HG03280 (cell line): ENCODE data around the gene ARHGDIB.

Source experiments
- ATAC-seq: cut with Tn5 transposase; IDR thresholded peaks from one replicate; pipeline ENCODE4 v1.9.1; 2021; ENCODE audit warnings: mild to moderate bottlenecking, moderate library complexity; ENCODE audit not compliant: unreplicated experiment

The ARHGDIB gene

GRCh38 chr12:14984036-14984435, 22.6 kb upstream of the ARHGDIB start:
- ATAC-seq, result no peak

- ATAC-seq, result no peak
Observed at GRCh38 chr12:14982991-14983390, 21.6 kb upstream of the ARHGDIB start.

- ATAC-seq, result no peak
Observed at GRCh38 chr12:14982562-14982961, 21.2 kb upstream of the ARHGDIB start.

GRCh38 chr12:14981049-14981448, 19.6 kb upstream of the ARHGDIB start:
- ATAC-seq, result no peak

- ATAC-seq, result no peak
Observed at GRCh38 chr12:14979468-14979867, 18.1 kb upstream of the ARHGDIB start.

- no peak for ATAC-seq
Observed at GRCh38 chr12:14976658-14977057, 15.3 kb upstream of the ARHGDIB start.

GRCh38 chr12:14975457-14975856, 14.1 kb upstream of the ARHGDIB start:
- no peak for ATAC-seq

GRCh38 chr12:14974633-14975032, 13.2 kb upstream of the ARHGDIB start:
- ATAC-seq, result no peak

- no peak for ATAC-seq
Observed at GRCh38 chr12:14972816-14973215, 11.4 kb upstream of the ARHGDIB start, which contains the start of gene PDE6H. Gene PDE6H, plus strand, starts transcription at chr12:14973042. Its CDS starts 4,971 bp downstream, at chr12:14978013.

- ATAC-seq, result no peak
Observed at GRCh38 chr12:14970473-14970872, 9.1 kb upstream of the ARHGDIB start.

- no peak for ATAC-seq
Observed at GRCh38 chr12:14968478-14968877, 7.1 kb upstream of the ARHGDIB start.

GRCh38 chr12:14965221-14965620, 3.8 kb upstream of the ARHGDIB start:
- no peak for ATAC-seq

- ATAC-seq, result no peak
Observed at GRCh38 chr12:14964406-14964805, 3.0 kb upstream of the ARHGDIB start.

GRCh38 chr12:14963520-14963919, 2.1 kb upstream of the ARHGDIB start:
- ATAC-seq, result no peak

- no peak for ATAC-seq
Observed at GRCh38 chr12:14962797-14963196, 1.4 kb upstream of the ARHGDIB start.

GRCh38 chr12:14962153-14962539, 745 bp upstream of the ARHGDIB start:
- ATAC-seq, result no peak

GRCh38 chr12:14960548-14961465, 594 bp downstream of the ARHGDIB start:
- peak; percentile 38 for ATAC-seq

GRCh38 chr12:14959916-14960496, 1.4 kb downstream of the ARHGDIB start:
- ATAC-seq, result no peak

- ATAC-seq, result no peak
Observed at GRCh38 chr12:14959463-14959862, 1.9 kb downstream of the ARHGDIB start.

- ATAC-seq, result no peak
Observed at GRCh38 chr12:14959126-14959440, 2.3 kb downstream of the ARHGDIB start.

GRCh38 chr12:14958361-14959125, 2.9 kb downstream of the ARHGDIB start:
- no peak for ATAC-seq
